Stimulated activated CD8-positive, alpha-beta memory T cell treated with anti-CD3 and anti-CD28 coated beads, Interleukin-15, amount 100 ng/mL, for 4 hours (primary cell): ENCODE data around the gene POLL.
"Not testable (repeated sequence)": the region's sequence is repeated elsewhere in the genome, so short reads cannot be mapped to it uniquely, and the experiment has no call there.

Source experiments
- DNase-seq, 2 donors: peaks; one replicate each; pipeline ENCODE4 v3.0.0-alpha.2; 2020; ENCODE audit warnings: low read depth in 2 of 2

POLL gene

GRCh38 chr10:101587725-101588653, at the start of gene POLL, which contains the start of gene DPCD:
Gene POLL (minus strand): TSS chr10:101588257. CDS start chr10:101587360, 897 bp downstream.
Gene DPCD (plus strand): TSS chr10:101588321. CDS start chr10:101588337, 16 bp downstream.
- DNase-seq: peak; percentile 76 to 82

GRCh38 chr10:101633510-101633909, 45.5 kb upstream of the POLL start:
- not testable (repeated sequence) for DNase-seq

GRCh38 chr10:101631821-101632475, 43.9 kb upstream of the POLL start:
- DNase-seq: no peak

- DNase-seq: no peak
Measured at GRCh38 chr10:101630633-101630920, 42.5 kb upstream of the POLL start.

GRCh38 chr10:101629837-101630632, 42.0 kb upstream of the POLL start:
- no peak for DNase-seq

- DNase-seq: no peak
Measured at GRCh38 chr10:101625821-101626412, 37.9 kb upstream of the POLL start.

GRCh38 chr10:101624526-101625102, 36.6 kb upstream of the POLL start:
- no peak for DNase-seq

GRCh38 chr10:101623528-101623927, 35.5 kb upstream of the POLL start:
- no peak for DNase-seq

- DNase-seq: no peak
Measured at GRCh38 chr10:101619983-101620382, 31.9 kb upstream of the POLL start.

- no peak for DNase-seq
Measured at GRCh38 chr10:101618871-101619270, 30.8 kb upstream of the POLL start.

- no peak for DNase-seq
Measured at GRCh38 chr10:101617824-101618568, 29.9 kb upstream of the POLL start.

GRCh38 chr10:101617102-101617823, 29.2 kb upstream of the POLL start:
- no peak for DNase-seq

GRCh38 chr10:101616415-101617101, 28.5 kb upstream of the POLL start:
- DNase-seq: no peak

- DNase-seq: no peak
Measured at GRCh38 chr10:101615525-101616116, 27.6 kb upstream of the POLL start.

GRCh38 chr10:101614663-101615524, 26.8 kb upstream of the POLL start:
- DNase-seq: no peak

GRCh38 chr10:101613646-101614045, 25.6 kb upstream of the POLL start:
- DNase-seq: no peak

- DNase-seq: no peak
Measured at GRCh38 chr10:101612872-101613271, 24.8 kb upstream of the POLL start.

GRCh38 chr10:101612086-101612485, 24.0 kb upstream of the POLL start:
- DNase-seq: no peak
